Measurements from ENCODE around the gene LIPC. TPM values are rescaled to one million over a fixed set of nuclear protein-coding genes. Genes with fewer than 3 reads are reported as not detected.

The LIPC gene
- total and polyA plus RNA-seq, 9 of the 15 experiments (the other 6 are each of a cell fraction or from before 2014, with no cell fraction given), result 0.07 to 0.41 (median 0.11) TPM; not detected in 2

- no peak for TF ChIP-seq HMG20A (CRISPR knock-in tag; conservative IDR thresholded peaks at IDR 0.05)
- TF ChIP-seq ZBTB40 (IDR thresholded peaks at IDR 0.05), result 0 out of 2 replicates have a peak, but pooled peaks have one; percentile 12
- no peak for TF ChIP-seq ZBTB40 (CRISPR knock-in tag; IDR thresholded peaks at IDR 0.05)
- no peak for TF ChIP-seq ZNF696 (CRISPR knock-in tag; conservative IDR thresholded peaks at IDR 0.05)
- TF ChIP-seq MTA3 (IDR thresholded peaks at IDR 0.05; ENCODE audit: borderline replicate concordance), result no peak
- TF ChIP-seq ZFP30 (CRISPR knock-in tag; IDR thresholded peaks at IDR 0.05; ENCODE audit: borderline replicate concordance), result no peak
- no peak for TF ChIP-seq ETS1 (conservative IDR thresholded peaks at IDR 0.05; ENCODE audit: control insufficient read depth, low read depth, low read length)
- TF ChIP-seq CREM (IDR thresholded peaks at IDR 0.05; ENCODE audit: low read depth), result no peak
- TF ChIP-seq BDP1 (IDR thresholded peaks at IDR 0.05; ENCODE audit: insufficient read depth, insufficient read length), result no peak
- TF ChIP-seq RNF219 (CRISPR knock-in tag; IDR thresholded peaks at IDR 0.05), result no peak
- no peak for TF ChIP-seq ZNF584 (CRISPR knock-in tag; IDR thresholded peaks at IDR 0.05; ENCODE audit: low read depth)
- peak; percentile 19; the same call in 1 of the 2 replicates for TF ChIP-seq ZNF395 (CRISPR knock-in tag; IDR thresholded peaks at IDR 0.05)
- no peak for TF ChIP-seq ESRRA (IDR thresholded peaks at IDR 0.05; ENCODE audit: borderline replicate concordance, low read depth)
- TF ChIP-seq ZNF23 (CRISPR knock-in tag; IDR thresholded peaks at IDR 0.05), result no peak
These were observed 1.5 kb upstream of the LIPC start (continued) for GRCh38 chr15:58430224-58430787.
